SK-N-SH (cell line): ENCODE data around the gene PSD2. TPM values are rescaled to one million over a fixed set of nuclear protein-coding genes. Genes with fewer than 3 reads are reported as not detected.
A peak's percentile ranks its signal among the peaks of the same experiment; 100 is the strongest.

ENCODE experiments used
- CTCF ChIA-PET: fragments of 300-600, 350-600 bp; formaldehyde crosslinking; extraction: SDS; loops from one replicate; lab custom pipeline; 2021; lab: Yijun Ruan, JAX
- POLR2A ChIA-PET: fragments of 350-600 bp; sonication (Branson Sonifier 250); formaldehyde crosslinking; extraction: SDS; loops from one replicate; lab custom pipeline; 2020; ENCODE audit warnings: antibody characterized with exemption, inconsistent platforms; lab: Yijun Ruan, JAX
- DNase-seq: peaks from one replicate; pipeline ENCODE4 v3.0.0; 2012
- H2AFZ ChIP-seq: fragments of 200-600 bp; sonication (generic); 2 replicates; pipeline ENCODE4 v1.8.1; 2016; ENCODE audit warnings: antibody characterized with exemption, mild to moderate bottlenecking, low read depth
- H3F3A ChIP-seq: fragments of 200-600 bp; sonication (generic); replicated peaks from 2 replicates; pipeline ENCODE3; 2016; ENCODE audit warnings: antibody characterized with exemption, mild to moderate bottlenecking; ENCODE audit not compliant: insufficient read depth
- H3K27ac ChIP-seq, 2 experiments: fragments of 200-500 bp in 1 of 2; fragments of 200-600 bp in 1 of 2; sonication (Bioruptor generic) in 1 of 2; sonication (generic), shearing (Covaris generic) in 1 of 2; 2 replicates each; pipeline versions ENCODE4 v1.5.1 to v1.6.1; 2014 to 2016; ENCODE audit warnings: low read depth in 2 of 2, inconsistent platforms in 1 of 2, low read length in 1 of 2, mild to moderate bottlenecking in 1 of 2, mixed read lengths in 1 of 2
- H3K27me3 ChIP-seq: fragments of 200-600 bp; sonication (generic), shearing (Covaris generic); 2 replicates; pipeline ENCODE4 v1.6.1; 2016; ENCODE audit warnings: mixed run types; ENCODE audit not compliant: insufficient read depth
- H3K36me3 ChIP-seq, 2 experiments: fragments of 200-500 bp in 1 of 2; fragments of 200-600 bp in 1 of 2; sonication (Bioruptor generic) in 1 of 2; sonication (generic) in 1 of 2; replicated peaks in 1 of 2; 2 replicates each; pipeline versions ENCODE3 to v1.5.1; 2014 to 2016; ENCODE audit warnings: low read length in 1 of 2, mild to moderate bottlenecking in 1 of 2; ENCODE audit not compliant: insufficient read depth in 2 of 2, control insufficient read depth in 1 of 2
- H3K4me1 ChIP-seq, 2 experiments: fragments of 200-500 bp in 1 of 2; fragments of 200-600 bp in 1 of 2; sonication (Bioruptor generic) in 1 of 2; sonication (generic), shearing (Covaris generic) in 1 of 2; 2 replicates each; pipeline versions ENCODE4 v1.5.1 to v1.6.1; 2014 to 2016; ENCODE audit warnings: low read depth in 1 of 2, low read length in 1 of 2, mixed run types in 1 of 2; ENCODE audit not compliant: insufficient read depth in 2 of 2, control insufficient read depth in 1 of 2
- H3K4me2 ChIP-seq: fragments of 200-600 bp; sonication (generic), shearing (Covaris generic); 2 replicates; pipeline ENCODE4 v1.6.1; 2017; ENCODE audit warnings: mixed run types
- H3K4me3 ChIP-seq, 2 experiments: fragments of 200-500 bp in 1 of 2; fragments of 200-600 bp in 1 of 2; sonication (Bioruptor generic) in 1 of 2; sonication (generic), shearing (Covaris generic) in 1 of 2; 2 replicates each; pipeline versions ENCODE4 v1.5.1 to v1.8.1; 2014 to 2016; ENCODE audit warnings: low read depth in 2 of 2, inconsistent platforms in 1 of 2, low read length in 1 of 2, mild to moderate bottlenecking in 1 of 2, mixed read lengths in 1 of 2, moderate library complexity in 1 of 2
- H3K79me2 ChIP-seq: fragments of 200-600 bp; sonication (generic); 2 replicates; pipeline ENCODE4 v1.8.1; 2017; ENCODE audit warnings: mild to moderate bottlenecking; ENCODE audit not compliant: insufficient read depth
- H3K9ac ChIP-seq: fragments of 200-600 bp; sonication (generic); 2 replicates; pipeline ENCODE4 v1.6.1; 2017; ENCODE audit warnings: mixed run types
- H3K9me2 ChIP-seq: fragments of 200-600 bp; sonication (generic); 2 replicates; pipeline ENCODE4 v1.6.1; 2017; ENCODE audit warnings: mixed run types
- H3K9me3 ChIP-seq: fragments of 200-600 bp; sonication (generic); 2 replicates; pipeline ENCODE4 v1.6.1; 2017; ENCODE audit warnings: mixed run types, mild to moderate bottlenecking, moderate library complexity
- H4K20me1 ChIP-seq: fragments of 200-600 bp; sonication (generic); 2 replicates; pipeline ENCODE4 v1.6.1; 2017; ENCODE audit warnings: mild to moderate bottlenecking, mixed run types; ENCODE audit not compliant: insufficient read depth
- CHD2 ChIP-seq: fragments of 150-350 bp; IDR thresholded peaks from 2 replicates; pipeline ENCODE4 v1.6.1; 2018; ENCODE audit warnings: low read length; ENCODE audit not compliant: partially characterized antibody
- ELF1 ChIP-seq: IDR thresholded peaks from 2 replicates; pipeline ENCODE4 v1.4.0; 2012
- EZH2phosphoT487 ChIP-seq: fragments of 200-600 bp; sonication (generic); IDR thresholded peaks from 2 replicates; pipeline ENCODE4 v1.6.1; 2017; ENCODE audit warnings: low read depth, mixed run types, mild to moderate bottlenecking, antibody characterized with exemption, moderate library complexity, borderline replicate concordance
- FOXJ3 ChIP-seq: sonication (generic); formaldehyde crosslinking; IDR thresholded peaks from 2 replicates; pipeline ENCODE4 v1.5.1; 2020; ENCODE audit warnings: mild to moderate bottlenecking, missing genetic modification reagents
- FOXM1 ChIP-seq: IDR thresholded peaks from 2 replicates; pipeline ENCODE4 v1.4.0; 2012; ENCODE audit warnings: low read depth, mild to moderate bottlenecking
- GABPA ChIP-seq: IDR thresholded peaks from 2 replicates; pipeline ENCODE4 v1.4.0; 2012; ENCODE audit warnings: low read depth, mild to moderate bottlenecking
- JUND ChIP-seq: IDR thresholded peaks from 2 replicates; pipeline ENCODE4 v1.4.0; 2012
- MEF2A ChIP-seq: IDR thresholded peaks from 2 replicates; pipeline ENCODE4 v1.4.0; 2012; ENCODE audit warnings: low read depth, borderline replicate concordance
- NFIC ChIP-seq: IDR thresholded peaks from 2 replicates; pipeline ENCODE4 v1.4.0; 2012; ENCODE audit warnings: borderline replicate concordance
- RAD21 ChIP-seq: IDR thresholded peaks from 2 replicates; pipeline ENCODE4 v1.6.1; 2012; ENCODE audit warnings: mild to moderate bottlenecking, low read length
- SIN3A ChIP-seq: IDR thresholded peaks from 2 replicates; pipeline ENCODE4 v1.6.1; 2012; ENCODE audit warnings: low read depth, mild to moderate bottlenecking, low read length, moderate library complexity, borderline replicate concordance
- SMC3 ChIP-seq: IDR thresholded peaks from 2 replicates; pipeline ENCODE4 v1.6.1; 2012; ENCODE audit warnings: low read depth, low read length, improper control_type of control experiment
- TAF1 ChIP-seq: IDR thresholded peaks from 2 replicates; pipeline ENCODE4 v1.6.1; 2012; ENCODE audit warnings: low read depth, mild to moderate bottlenecking, low read length, moderate library complexity, borderline replicate concordance
- TCF12 ChIP-seq: IDR thresholded peaks from 2 replicates; pipeline ENCODE4 v1.4.0; 2012
- TEAD4 ChIP-seq: IDR thresholded peaks from 2 replicates; pipeline ENCODE4 v1.4.0; 2012; ENCODE audit warnings: mild to moderate bottlenecking, borderline replicate concordance; ENCODE audit not compliant: insufficient read depth
- YY1 ChIP-seq: IDR thresholded peaks from 2 replicates; pipeline ENCODE4 v1.4.0; 2012; ENCODE audit warnings: low read depth, mild to moderate bottlenecking
- WGBS: methylation state at CpG from one replicate; pipeline ENCODE4 v1.1.6; 2017; ENCODE audit warnings: low lambda C conversion rate; 5-methylcytosine and 5-hydroxymethylcytosine counted together
- polyA plus RNA-seq, 3 experiments: library from polyadenylated mRNA; depleted of rRNA; stranded (reverse); fragments of >200 nt; gene quantifications; 2 replicates each; pipeline ENCODE4 v1.2.3, GENCODE V29; 2012
- TF ChIP-seq, protein P1 (sequence below): IDR thresholded peaks from 2 replicates; pipeline ENCODE4 v1.4.0; 2012; ENCODE audit warnings: low read depth, borderline replicate concordance
- TF ChIP-seq, protein P2 (sequence below): IDR thresholded peaks from 2 replicates; pipeline ENCODE4 v1.4.0; 2012; ENCODE audit warnings: low read depth, borderline replicate concordance
- TF ChIP-seq, protein P3 (sequence below): fragments of 150-350 bp; IDR thresholded peaks from 2 replicates; pipeline ENCODE4 v1.6.1; 2016; ENCODE audit warnings: mild to moderate bottlenecking, low read depth, low read length
- TF ChIP-seq, protein P4 (sequence below): IDR thresholded peaks from 2 replicates; pipeline ENCODE4 v1.4.0; 2012; ENCODE audit warnings: low read depth

Gene PSD2
- polyA plus RNA-seq, 1 of the 3 experiments (the other 2 are of a cell fraction), result 0.15 TPM

DNA sequence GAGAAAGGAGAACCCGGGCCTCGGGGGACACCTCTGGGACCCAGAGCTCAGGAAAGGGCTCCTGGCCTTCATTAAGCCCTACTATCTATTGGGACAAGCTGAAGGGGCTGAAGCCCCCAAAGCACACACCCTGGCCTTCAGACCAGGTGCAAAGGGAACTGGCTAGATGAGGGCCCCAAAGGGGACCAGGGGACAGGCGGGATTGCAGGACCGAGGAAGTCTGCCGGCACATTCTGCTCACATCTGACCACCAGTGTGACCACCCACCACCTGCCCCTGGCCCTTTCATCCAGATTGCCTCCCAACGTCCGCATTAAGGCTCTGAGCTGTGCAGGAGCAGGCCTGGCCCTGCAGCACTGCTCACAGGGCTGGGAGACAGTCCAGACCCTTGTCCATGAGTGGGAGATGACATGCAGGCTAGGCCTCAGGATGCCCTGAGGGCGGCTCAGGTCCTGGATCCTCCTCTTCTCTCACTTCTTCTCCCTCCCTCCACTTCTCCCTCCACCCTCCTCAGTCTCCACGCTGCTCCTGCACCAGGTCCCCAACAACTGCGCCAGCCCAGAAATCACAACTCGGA is 19.2 kb downstream of the PSD2 start:
- Histone ChIP-seq H3K36me3 (no peaks in the 10 kb centered on the region), H3K9ac (no peak overlapping the region), H3K79me2 (no peaks in the 10 kb centered on the region), H3K9me2 (no peaks in the 10 kb centered on the region), H3K4me2 (no peak overlapping the region), H3K4me1 (peaks cover 0 to 4% of the 10 kb centered on the region in 2 experiments; a peak in 1 of 4 replicates), H4K20me1 (no peaks in the 10 kb centered on the region), H3F3A (peaks cover 3% of the 10 kb centered on the region), H3K27ac (no peak overlapping the region), H3K27me3 (peaks cover 4% of the 10 kb centered on the region; the same call in 1 of the 2 replicates), H3K4me3 (no peak overlapping the region), H3K9me3 (0 out of 2 replicates have a peak, but pooled peaks cover 5% of the 10 kb centered on the region), H2AFZ (no peak overlapping the region)
- ChIA-PET POLR2A (no interaction called here), CTCF (interaction anchor here (0.7 to 4.4 kb wide), 4 partner anchors 18 to 181 kb away, joined by 3 to 29 read pairs (median 6); no protein-coding TSS in a partner anchor)
- peak; percentile 63 for DNase-seq
- TF ChIP-seq, protein P1, sequence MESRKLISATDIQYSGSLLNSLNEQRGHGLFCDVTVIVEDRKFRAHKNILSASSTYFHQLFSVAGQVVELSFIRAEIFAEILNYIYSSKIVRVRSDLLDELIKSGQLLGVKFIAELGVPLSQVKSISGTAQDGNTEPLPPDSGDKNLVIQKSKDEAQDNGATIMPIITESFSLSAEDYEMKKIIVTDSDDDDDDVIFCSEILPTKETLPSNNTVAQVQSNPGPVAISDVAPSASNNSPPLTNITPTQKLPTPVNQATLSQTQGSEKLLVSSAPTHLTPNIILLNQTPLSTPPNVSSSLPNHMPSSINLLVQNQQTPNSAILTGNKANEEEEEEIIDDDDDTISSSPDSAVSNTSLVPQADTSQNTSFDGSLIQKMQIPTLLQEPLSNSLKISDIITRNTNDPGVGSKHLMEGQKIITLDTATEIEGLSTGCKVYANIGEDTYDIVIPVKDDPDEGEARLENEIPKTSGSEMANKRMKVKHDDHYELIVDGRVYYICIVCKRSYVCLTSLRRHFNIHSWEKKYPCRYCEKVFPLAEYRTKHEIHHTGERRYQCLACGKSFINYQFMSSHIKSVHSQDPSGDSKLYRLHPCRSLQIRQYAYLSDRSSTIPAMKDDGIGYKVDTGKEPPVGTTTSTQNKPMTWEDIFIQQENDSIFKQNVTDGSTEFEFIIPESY, result no peak
- TF ChIP-seq SIN3A (no peak), TEAD4 (no peak), GABPA (no peak), EZH2phosphoT487 (no peak), TCF12 (no peak), MEF2A (no peak), FOXJ3 (CRISPR knock-in tag) (no peak), FOXM1 (no peak), RAD21 (no peak), YY1 (no peak)
- TF ChIP-seq, protein P2, sequence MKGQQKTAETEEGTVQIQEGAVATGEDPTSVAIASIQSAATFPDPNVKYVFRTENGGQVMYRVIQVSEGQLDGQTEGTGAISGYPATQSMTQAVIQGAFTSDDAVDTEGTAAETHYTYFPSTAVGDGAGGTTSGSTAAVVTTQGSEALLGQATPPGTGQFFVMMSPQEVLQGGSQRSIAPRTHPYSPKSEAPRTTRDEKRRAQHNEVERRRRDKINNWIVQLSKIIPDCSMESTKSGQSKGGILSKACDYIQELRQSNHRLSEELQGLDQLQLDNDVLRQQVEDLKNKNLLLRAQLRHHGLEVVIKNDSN, result no peak
- TF ChIP-seq, protein P3, sequence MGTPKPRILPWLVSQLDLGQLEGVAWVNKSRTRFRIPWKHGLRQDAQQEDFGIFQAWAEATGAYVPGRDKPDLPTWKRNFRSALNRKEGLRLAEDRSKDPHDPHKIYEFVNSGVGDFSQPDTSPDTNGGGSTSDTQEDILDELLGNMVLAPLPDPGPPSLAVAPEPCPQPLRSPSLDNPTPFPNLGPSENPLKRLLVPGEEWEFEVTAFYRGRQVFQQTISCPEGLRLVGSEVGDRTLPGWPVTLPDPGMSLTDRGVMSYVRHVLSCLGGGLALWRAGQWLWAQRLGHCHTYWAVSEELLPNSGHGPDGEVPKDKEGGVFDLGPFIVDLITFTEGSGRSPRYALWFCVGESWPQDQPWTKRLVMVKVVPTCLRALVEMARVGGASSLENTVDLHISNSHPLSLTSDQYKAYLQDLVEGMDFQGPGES, result no peak
- WGBS, result 63% methylated on average over 7 of the region's 11 CpGs

DNA sequence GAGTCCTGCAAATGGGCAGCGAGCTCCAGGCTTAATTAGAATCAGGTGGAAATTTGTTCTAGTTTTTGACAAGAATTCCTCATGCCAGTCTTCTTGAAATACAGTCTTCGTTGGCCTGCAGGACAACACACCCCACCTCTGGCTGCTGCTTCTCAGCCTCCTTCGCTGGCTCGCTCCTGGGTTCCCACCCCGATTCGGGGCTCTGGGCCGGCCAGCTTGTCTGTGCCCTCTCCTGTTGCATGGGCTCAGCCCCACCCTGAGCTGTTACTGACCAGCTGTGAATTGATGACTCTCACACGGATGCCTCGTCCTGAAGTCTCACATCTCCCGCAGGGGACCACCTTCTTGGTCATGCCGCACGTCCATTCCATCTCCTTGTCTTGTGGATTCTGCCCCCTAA is 21.0 kb downstream of the PSD2 start:
- CTCF ChIA-PET, result interaction anchor here (1.2 kb wide), 1 partner anchor 153 kb away, joined by 6 read pairs; no protein-coding TSS in a partner anchor
- Histone ChIP-seq H3K9me3 (0 out of 2 replicates have a peak, but pooled peaks cover 5% of the 10 kb centered on the region), H4K20me1 (no peaks in the 10 kb centered on the region), H3K36me3 (no peaks in the 10 kb centered on the region), H3K9ac (no peak overlapping the region), H3K4me2 (no peak overlapping the region), H3K4me1 (peaks cover 0 to 4% of the 10 kb centered on the region in 2 experiments; a peak in 1 of 4 replicates), H3K27me3 (peaks cover 4% of the 10 kb centered on the region; the same call in 1 of the 2 replicates), H3K79me2 (no peaks in the 10 kb centered on the region), H3F3A (peaks cover 3% of the 10 kb centered on the region), H3K27ac (no peak overlapping the region), H3K9me2 (no peaks in the 10 kb centered on the region), H2AFZ (no peak overlapping the region), H3K4me3 (no peak overlapping the region)
- POLR2A ChIA-PET, result no interaction called here
- no peak for DNase-seq
- WGBS, result 74% methylated on average over 12 of the region's 12 CpGs
- TF ChIP-seq NFIC (no peak), SMC3 (no peak), FOXM1 (no peak), JUND (no peak), CHD2 (no peak), TAF1 (no peak), ELF1 (no peak), SIN3A (no peak)
- TF ChIP-seq, protein P1, result no peak
- TF ChIP-seq, protein P4, sequence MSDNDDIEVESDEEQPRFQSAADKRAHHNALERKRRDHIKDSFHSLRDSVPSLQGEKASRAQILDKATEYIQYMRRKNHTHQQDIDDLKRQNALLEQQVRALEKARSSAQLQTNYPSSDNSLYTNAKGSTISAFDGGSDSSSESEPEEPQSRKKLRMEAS, result no peak
- TF ChIP-seq, protein P2, result no peak
